GM18526 (cell line): ENCODE data around the gene C1orf174.
A peak's percentile ranks its signal among the peaks of the same experiment; 100 is the strongest.

Experiments used
- POLR2A ChIP-seq: IDR thresholded peaks from 3 replicates; pipeline ENCODE4 v1.6.1; 2011; ENCODE audit not compliant: insufficient read length; ENCODE audit errors: extremely low read depth

Gene C1orf174

GRCh38 chr1:3907031-3907534 is 7.0 kb upstream of the C1orf174 start:
- no peak for TF ChIP-seq POLR2A

GRCh38 chr1:3906672-3907020 is 6.6 kb upstream of the C1orf174 start:
- TF ChIP-seq POLR2A = no peak

GRCh38 chr1:3905953-3906671 is 6.0 kb upstream of the C1orf174 start:
- no peak for TF ChIP-seq POLR2A

GRCh38 chr1:3905266-3905952 is 5.3 kb upstream of the C1orf174 start:
- TF ChIP-seq POLR2A = no peak

- TF ChIP-seq POLR2A = no peak
Observed at GRCh38 chr1:3904843-3905185, 4.7 kb upstream of the C1orf174 start.

- TF ChIP-seq POLR2A = no peak
Observed at GRCh38 chr1:3904006-3904842, 4.2 kb upstream of the C1orf174 start.

GRCh38 chr1:3903141-3904005 is 3.3 kb upstream of the C1orf174 start:
- TF ChIP-seq POLR2A = no peak

GRCh38 chr1:3902571-3903091 is 2.6 kb upstream of the C1orf174 start:
- TF ChIP-seq POLR2A = no peak

GRCh38 chr1:3902111-3902511 is 2.0 kb upstream of the C1orf174 start:
- TF ChIP-seq POLR2A = no peak

GRCh38 chr1:3900969-3901529 is 977 bp upstream of the C1orf174 start:
- TF ChIP-seq POLR2A = peak; percentile 40

GRCh38 chr1:3899754-3900149 is 320 bp downstream of the C1orf174 start:
- TF ChIP-seq POLR2A = no peak

GRCh38 chr1:3898994-3899753 is 898 bp downstream of the C1orf174 start:
- TF ChIP-seq POLR2A = no peak

- TF ChIP-seq POLR2A = no peak
Observed at GRCh38 chr1:3898475-3898735, 1.7 kb downstream of the C1orf174 start.
